GM10248 (cell line): ENCODE results near the gene PTBP3.
"Not testable (repeated sequence)": the region's sequence is repeated elsewhere in the genome, so short reads cannot be mapped to it uniquely, and the experiment has no call there.

Experiments used
- CTCF ChIA-PET: fragments of 300-600 bp; sonication (Branson Sonifier 250); formaldehyde crosslinking; extraction: SDS; loops from one replicate; lab custom pipeline; 2021; ENCODE audit warnings: antibody characterized with exemption; lab: Yijun Ruan, JAX
- POLR2A ChIA-PET: fragments of 350-650 bp; sonication (Branson Sonifier 250); formaldehyde crosslinking; extraction: SDS; loops from one replicate; lab custom pipeline; 2020; ENCODE audit warnings: antibody characterized with exemption; lab: Yijun Ruan, JAX
- DNase-seq: peaks from one replicate; pipeline ENCODE4 v3.0.0; 2012; ENCODE audit errors: extremely low spot score
- TF ChIP-seq, protein P1 (sequence below): IDR thresholded peaks from 2 replicates; pipeline ENCODE4 v1.5.1; 2012; ENCODE audit warnings: mild to moderate bottlenecking, low read depth; ENCODE audit errors: extremely low read depth, missing control alignments, control extremely low read depth

Gene PTBP3

DNA sequence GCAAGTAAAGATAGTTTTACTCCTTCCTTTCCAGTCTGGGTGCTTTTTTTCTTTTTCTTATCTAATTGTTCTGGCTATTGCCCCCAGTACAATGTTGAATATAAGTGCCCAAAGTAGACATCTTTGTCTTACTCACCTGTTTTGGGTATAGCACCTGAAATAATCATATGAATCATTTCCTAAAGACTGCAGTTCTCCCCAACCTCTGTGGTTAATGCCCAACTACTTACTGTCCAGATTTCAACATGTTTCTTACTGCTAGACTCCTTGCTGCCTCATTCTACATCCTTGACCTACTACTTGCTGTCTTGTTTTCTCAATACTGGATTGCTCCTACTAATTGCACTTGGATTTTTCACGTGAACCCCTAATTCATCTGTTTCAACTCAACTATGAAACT lies 37.6 kb upstream of the PTBP3 start:
- TF ChIP-seq, protein P1, sequence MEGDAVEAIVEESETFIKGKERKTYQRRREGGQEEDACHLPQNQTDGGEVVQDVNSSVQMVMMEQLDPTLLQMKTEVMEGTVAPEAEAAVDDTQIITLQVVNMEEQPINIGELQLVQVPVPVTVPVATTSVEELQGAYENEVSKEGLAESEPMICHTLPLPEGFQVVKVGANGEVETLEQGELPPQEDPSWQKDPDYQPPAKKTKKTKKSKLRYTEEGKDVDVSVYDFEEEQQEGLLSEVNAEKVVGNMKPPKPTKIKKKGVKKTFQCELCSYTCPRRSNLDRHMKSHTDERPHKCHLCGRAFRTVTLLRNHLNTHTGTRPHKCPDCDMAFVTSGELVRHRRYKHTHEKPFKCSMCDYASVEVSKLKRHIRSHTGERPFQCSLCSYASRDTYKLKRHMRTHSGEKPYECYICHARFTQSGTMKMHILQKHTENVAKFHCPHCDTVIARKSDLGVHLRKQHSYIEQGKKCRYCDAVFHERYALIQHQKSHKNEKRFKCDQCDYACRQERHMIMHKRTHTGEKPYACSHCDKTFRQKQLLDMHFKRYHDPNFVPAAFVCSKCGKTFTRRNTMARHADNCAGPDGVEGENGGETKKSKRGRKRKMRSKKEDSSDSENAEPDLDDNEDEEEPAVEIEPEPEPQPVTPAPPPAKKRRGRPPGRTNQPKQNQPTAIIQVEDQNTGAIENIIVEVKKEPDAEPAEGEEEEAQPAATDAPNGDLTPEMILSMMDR, result no peak
- no peak for DNase-seq
- ChIA-PET CTCF (interaction anchor here (0.9 to 2.2 kb wide), 3 partner anchors 9 to 273 kb away, joined by 3 to 15 read pairs (median 7); no protein-coding TSS in a partner anchor), POLR2A (no interaction called here)

DNA sequence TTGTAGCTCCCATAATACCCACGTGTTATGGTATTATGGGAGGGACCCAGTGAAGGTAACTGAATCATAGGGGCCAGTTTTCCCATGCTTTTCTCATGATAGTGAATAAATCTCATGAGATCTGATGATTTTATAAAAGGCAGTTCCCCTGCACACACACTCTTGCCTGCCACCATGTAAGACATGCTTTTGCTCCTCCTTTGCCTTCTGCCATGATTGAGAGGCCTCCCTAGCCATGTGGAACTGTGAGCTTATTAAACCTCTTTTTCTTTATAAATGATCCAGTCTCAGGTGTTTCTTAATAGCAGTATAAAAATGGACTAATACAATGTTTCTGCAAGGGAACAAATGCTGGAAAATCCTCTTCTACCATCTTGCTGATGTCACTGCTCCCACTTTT lies 36.4 kb upstream of the PTBP3 start:
- TF ChIP-seq, protein P1, result no peak
- ChIA-PET CTCF (interaction anchor here (0.7 to 2.2 kb wide), 7 partner anchors 8 to 273 kb away, joined by 3 to 15 read pairs (median 3); no protein-coding TSS in a partner anchor), POLR2A (no interaction called here)
- DNase-seq, result no peak

- ChIA-PET POLR2A (no interaction called here), CTCF (interaction anchor here (0.7 to 3.6 kb wide), 4 partner anchors 11 to 425 kb away, joined by 3 to 19 read pairs (median 6); no protein-coding TSS in a partner anchor)
- TF ChIP-seq, protein P1, result no peak
These were observed 34.0 kb upstream of the PTBP3 start for GRCh38 chr9:112367465-112367864.

GRCh38 chr9:112366591-112366990 lies 33.2 kb upstream of the PTBP3 start:
- TF ChIP-seq, protein P1, result no peak
- no peak for DNase-seq
- POLR2A ChIA-PET, result interaction anchor here (0.7 kb wide), 1 partner anchor 271 kb away, joined by 3 read pairs; no protein-coding TSS in a partner anchor
- CTCF ChIA-PET, result interaction anchor here (0.7 to 3.6 kb wide), 5 partner anchors 11 to 426 kb away, joined by 3 to 19 read pairs (median 5); no protein-coding TSS in a partner anchor

More at GRCh38 chr9:112367465-112367864, 34.0 kb upstream of the PTBP3 start:
- no peak for DNase-seq

DNA sequence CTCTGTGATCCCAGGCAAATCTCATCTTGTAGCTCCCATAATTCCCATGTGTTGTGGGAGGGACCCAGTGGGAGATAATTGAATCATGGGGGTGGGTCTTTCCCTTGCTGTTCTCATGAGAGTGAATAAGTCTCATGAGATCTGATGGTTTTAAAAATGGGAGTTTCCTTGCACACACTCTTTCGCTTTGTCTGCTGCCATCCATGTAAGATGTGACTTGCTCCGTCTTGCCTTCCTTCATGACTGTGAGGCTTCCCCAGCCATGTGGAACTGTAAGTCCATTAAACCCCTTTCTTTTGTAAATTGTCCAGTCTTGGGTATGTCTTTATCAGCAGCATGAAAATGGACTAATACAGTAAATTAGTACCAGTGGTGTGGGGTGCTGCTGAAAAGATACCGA lies 31.8 kb upstream of the PTBP3 start:
- CTCF ChIA-PET, result interaction anchor here (1.4 to 3.6 kb wide), 3 partner anchors 9 to 267 kb away, joined by 4 to 19 read pairs (median 5); no protein-coding TSS in a partner anchor
- DNase-seq, POLR2A ChIA-PET: not testable (repeated sequence)

DNA sequence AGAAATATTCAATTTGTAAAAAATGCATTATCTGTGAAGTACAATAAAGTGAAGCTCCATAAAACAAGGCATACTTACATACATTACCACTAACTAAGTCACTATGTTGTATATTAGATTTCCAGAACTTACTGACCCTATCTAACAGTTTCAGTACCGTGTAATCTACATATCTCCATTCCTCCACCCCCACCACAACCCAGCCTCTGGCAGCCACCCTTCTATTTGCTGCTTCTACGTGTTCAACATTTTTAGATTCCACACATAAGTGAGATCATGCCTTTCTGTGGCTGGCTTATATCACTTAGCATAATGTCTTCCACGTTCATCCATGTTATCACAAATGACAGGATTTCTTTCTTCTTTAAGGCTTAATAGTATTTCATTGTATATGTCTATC lies 31.3 kb upstream of the PTBP3 start:
- TF ChIP-seq, protein P1, result no peak
- DNase-seq, result no peak
- POLR2A ChIA-PET, result no interaction called here
- CTCF ChIA-PET, result interaction anchor here (1.4 to 3.6 kb wide), 2 partner anchors 27 to 267 kb away, joined by 5 to 19 read pairs; no protein-coding TSS in a partner anchor

- ChIA-PET POLR2A (no interaction called here), CTCF (interaction anchor here (0.7 to 4.6 kb wide), 29 partner anchors 8 to 609 kb away, joined by 3 to 79 read pairs (median 4); partner anchors contain the start of genes HSDL2 and PTBP3)
- peak; percentile 29 for DNase-seq
- TF ChIP-seq, protein P1, result peak; percentile 31
These were observed 28.2 kb upstream of the PTBP3 start for GRCh38 chr9:112361601-112362000.
